ENCODE results near the gene DNA2.

DNA2 gene

GRCh38 chr10:68502846-68503245 is 31.1 kb upstream of the DNA2 start:
- H3K4me3 ChIP-seq (ENCODE audit: low read depth, low read length) = no peak overlapping the region
- TF ChIP-seq CTCF (IDR thresholded peaks at IDR 0.05; ENCODE audit: low read depth, low read length) = no peak

GRCh38 chr10:68501691-68502090 is 29.9 kb upstream of the DNA2 start:
- H3K4me3 ChIP-seq (ENCODE audit: low read depth, low read length) = no peak overlapping the region
- no peak for TF ChIP-seq CTCF (IDR thresholded peaks at IDR 0.05; ENCODE audit: low read depth, low read length)

GRCh38 chr10:68499544-68499943 is 27.8 kb upstream of the DNA2 start:
- TF ChIP-seq CTCF (IDR thresholded peaks at IDR 0.05; ENCODE audit: low read depth, low read length) = no peak
- no peak overlapping the region for H3K4me3 ChIP-seq (ENCODE audit: low read depth, low read length)

GRCh38 chr10:68496072-68496471 is 24.3 kb upstream of the DNA2 start:
- H3K4me3 ChIP-seq (ENCODE audit: low read depth, low read length) = no peak overlapping the region
- no peak for TF ChIP-seq CTCF (IDR thresholded peaks at IDR 0.05; ENCODE audit: low read depth, low read length)

GRCh38 chr10:68492118-68492517 is 20.3 kb upstream of the DNA2 start:
- TF ChIP-seq CTCF (IDR thresholded peaks at IDR 0.05; ENCODE audit: low read depth, low read length) = no peak
- H3K4me3 ChIP-seq (ENCODE audit: low read depth, low read length) = no peak overlapping the region

GRCh38 chr10:68489919-68490318 is 18.1 kb upstream of the DNA2 start:
- no peak for TF ChIP-seq CTCF (IDR thresholded peaks at IDR 0.05; ENCODE audit: low read depth, low read length)
- no peak overlapping the region for H3K4me3 ChIP-seq (ENCODE audit: low read depth, low read length)

- no peak for TF ChIP-seq CTCF (IDR thresholded peaks at IDR 0.05; ENCODE audit: low read depth, low read length)
- no peak overlapping the region for H3K4me3 ChIP-seq (ENCODE audit: low read depth, low read length)
These were observed 2.2 kb upstream of the DNA2 start for GRCh38 chr10:68474021-68474420.

All from WI38 (cell line).